ENCODE results near the gene PLD6.
A peak's percentile ranks its signal among the peaks of the same experiment; 100 is the strongest.

Gene PLD6

DNA sequence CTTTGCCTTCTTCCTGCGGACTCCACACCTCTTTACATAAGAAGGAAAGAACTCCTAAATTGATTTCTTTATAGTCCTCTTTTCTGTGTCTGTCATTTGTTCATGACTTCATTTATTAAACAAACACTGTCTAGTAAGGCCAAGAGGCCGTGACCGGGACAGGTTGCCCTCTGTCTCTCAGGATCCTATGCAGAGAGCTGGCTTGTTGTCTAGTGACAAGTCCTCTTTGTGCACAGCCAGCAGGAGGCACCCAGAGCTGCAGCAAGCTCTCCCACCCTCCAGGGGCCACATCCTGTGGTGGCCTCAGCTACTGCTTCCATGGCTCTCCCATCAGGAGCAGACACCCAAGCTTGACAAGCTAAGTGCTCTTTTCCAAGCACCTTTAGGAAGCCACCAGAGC lies 50.6 kb downstream of the PLD6 start:
- peak; percentile 18 for DNase-seq (ENCODE audit: low spot score)

DNA sequence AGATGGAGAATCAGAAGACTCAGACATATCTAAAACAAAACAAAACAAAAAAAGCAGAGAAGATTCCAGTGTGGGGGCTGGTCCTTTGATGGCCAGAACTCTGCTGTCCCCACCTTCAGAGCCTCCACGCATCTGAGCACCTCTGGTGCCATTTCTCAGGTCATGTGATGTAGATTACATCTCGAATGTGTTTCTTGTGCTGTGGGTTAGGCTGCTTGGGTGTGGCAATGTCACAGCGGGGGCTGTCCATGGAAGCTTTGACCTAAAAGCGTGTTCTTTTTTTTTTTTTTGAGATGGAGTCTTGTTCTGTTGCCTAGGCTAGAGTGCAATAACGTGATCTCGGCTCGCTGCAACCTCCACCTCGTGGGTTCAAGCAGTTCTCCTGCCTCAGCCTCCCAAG lies 51.2 kb downstream of the PLD6 start:
- no peak for DNase-seq (ENCODE audit: low spot score)

DNA sequence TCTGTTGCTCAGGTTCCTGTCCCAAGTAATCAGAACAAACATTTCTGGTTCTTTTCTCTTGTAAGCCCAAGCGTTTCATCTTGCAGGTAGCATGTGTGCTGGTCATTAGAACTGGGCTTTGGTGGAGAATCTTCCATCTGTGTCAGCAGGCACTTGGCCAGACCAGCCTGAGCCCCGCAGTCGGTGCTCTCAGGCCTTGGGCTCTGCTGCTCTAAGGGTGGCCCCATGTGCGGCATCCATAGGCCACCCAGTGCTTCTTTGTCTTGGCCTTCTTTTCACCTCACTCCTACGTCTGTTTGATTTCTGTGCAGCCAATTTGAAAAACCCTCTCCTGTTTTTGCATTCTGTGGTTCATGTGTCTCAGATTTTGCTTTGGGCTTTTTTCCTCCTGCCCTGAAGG lies 51.6 kb downstream of the PLD6 start:
- DNase-seq (ENCODE audit: low spot score) = no peak

DNA sequence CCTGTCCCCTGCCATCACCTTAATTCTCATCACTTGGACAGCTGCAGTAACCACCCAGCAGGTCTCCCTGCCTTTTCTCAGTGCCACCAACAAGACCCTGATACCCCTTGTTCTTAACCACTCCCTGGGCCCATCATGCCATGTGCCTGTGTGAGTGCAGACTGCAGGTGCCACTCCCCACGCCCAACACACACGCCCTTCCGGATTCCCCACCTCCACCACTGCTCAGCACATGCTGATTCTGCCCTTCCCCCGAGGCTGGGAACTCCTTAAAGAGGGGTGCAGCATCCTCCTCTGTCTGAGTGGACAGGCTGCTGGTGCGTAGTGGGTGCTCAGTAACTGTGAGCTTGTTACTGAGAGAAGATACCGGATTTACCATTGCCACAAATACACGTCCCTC lies 52.4 kb downstream of the PLD6 start:
- no peak for DNase-seq (ENCODE audit: low spot score)

DNA sequence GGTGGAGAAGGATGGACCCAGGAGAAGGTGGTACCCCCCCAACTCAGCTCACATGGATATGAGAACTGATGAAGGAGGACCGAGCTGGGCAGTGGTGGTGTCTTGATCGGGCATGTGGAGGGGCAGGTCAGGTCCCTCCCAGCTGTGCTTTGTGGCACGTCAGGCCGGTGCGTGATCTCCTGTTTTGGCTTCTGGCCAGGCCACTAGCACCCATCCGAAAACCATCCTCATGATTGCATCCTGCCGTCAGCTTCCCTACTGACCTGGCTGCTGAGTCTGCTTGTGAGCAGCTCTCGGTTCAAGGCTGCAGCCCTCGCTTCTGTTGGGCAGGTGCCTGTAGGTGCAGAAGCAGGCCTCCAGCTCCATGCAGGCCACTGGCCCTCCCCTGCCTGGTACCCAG lies 53.1 kb downstream of the PLD6 start:
- DNase-seq (ENCODE audit: low spot score) = no peak

DNA sequence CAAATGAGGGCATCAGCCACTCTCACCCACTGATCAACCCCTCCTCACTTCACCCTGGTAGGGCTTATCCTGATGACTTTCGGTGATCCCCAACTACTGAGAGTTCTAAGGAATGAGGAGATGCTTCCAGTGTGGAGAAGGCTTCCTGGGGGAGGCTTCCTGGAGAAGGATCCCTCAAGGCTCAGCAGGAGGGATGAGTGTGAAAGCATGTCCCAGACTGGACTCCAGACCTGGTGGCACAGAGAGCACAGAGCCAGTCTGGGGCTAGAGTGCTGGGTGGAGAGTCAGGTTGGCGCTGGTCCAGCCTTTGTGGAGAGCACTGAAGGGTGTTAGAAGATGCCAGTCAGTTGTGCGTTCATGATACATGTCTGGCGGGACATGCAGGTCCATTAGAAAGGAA lies 53.7 kb downstream of the PLD6 start:
- peak; percentile 81 for DNase-seq (ENCODE audit: low spot score)

DNA sequence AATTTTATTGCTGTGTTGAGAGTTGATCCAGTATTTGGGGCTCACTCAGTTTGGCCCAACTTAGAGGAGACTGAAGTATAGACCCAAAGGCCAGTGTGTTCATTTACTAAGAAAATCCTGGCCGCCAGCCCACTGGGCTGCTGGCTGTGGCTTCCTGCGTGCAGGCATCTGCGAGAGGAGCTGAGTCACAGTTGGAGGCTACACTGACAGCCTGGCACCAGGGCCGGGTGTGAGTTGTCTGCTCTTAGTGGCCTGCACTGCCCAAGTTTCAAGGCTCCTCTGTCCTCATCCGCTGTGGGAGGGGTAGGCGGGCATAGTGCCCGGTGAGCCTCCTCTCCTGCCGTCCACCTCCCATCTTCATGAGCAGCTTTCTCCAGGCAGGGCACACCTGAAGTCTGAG lies 54.2 kb downstream of the PLD6 start:
- peak; percentile 96 for DNase-seq (ENCODE audit: low spot score)

DNA sequence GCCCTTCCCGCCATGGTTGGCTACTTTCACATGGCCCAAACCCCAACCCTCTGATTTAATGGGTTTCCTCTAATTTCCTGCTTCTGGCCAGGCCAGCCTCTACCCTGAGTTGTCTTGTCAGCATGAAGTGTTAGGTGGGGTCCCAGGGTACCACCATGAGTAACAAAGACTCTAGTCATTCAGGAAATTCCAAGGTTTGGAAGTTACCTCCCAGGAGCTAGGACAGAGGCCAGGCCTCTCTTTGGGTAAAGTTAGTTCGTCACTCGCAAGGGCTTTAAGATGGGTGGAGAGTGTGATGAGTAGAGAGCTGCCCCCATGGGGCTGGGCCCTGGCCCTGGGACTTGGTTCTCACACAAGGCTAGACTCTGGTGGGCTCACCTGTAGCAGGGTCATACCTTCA lies 54.6 kb downstream of the PLD6 start:
- peak; percentile 92 for DNase-seq (ENCODE audit: low spot score)

DNA sequence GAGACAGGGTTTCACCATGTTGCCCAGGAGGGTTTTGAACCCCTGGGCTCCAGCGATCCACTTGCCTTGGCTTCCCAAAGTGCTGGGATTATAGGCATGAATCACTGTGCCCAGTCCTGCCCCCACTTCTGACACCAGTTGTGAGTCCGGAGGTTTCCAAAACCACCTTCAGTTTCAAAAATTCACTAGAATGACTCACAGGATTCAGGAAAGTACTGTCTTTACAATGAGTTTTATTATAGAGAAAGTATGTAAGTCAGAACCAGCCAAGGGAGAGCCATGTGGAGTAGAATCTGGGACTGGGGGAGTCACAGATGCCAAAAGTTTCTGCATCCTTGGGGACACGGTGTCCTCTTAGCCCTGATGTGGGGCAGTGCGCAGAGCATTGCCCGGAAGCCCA lies 55.1 kb downstream of the PLD6 start:
- DNase-seq (ENCODE audit: low spot score) = peak; percentile 91

Measured in kidney tubule cell (primary cell).